ENCODE data around the gene TMEM181.

The TMEM181 gene

GRCh38 chr6:158565482-158566040 lies 5.7 kb downstream of the TMEM181 start:
- DNase-seq, result no peak

- DNase-seq, result no peak
Measured at GRCh38 chr6:158566207-158566818, 6.4 kb downstream of the TMEM181 start.

GRCh38 chr6:158567152-158567551 lies 7.3 kb downstream of the TMEM181 start:
- DNase-seq, result no peak

- DNase-seq, result no peak
Measured at GRCh38 chr6:158567871-158568401, 8.0 kb downstream of the TMEM181 start.

GRCh38 chr6:158568549-158568948 lies 8.7 kb downstream of the TMEM181 start:
- DNase-seq, result no peak

- no peak for DNase-seq
Measured at GRCh38 chr6:158569036-158569435, 9.1 kb downstream of the TMEM181 start.

GRCh38 chr6:158570681-158570962 lies 10.7 kb downstream of the TMEM181 start:
- DNase-seq, result no peak

- DNase-seq, result no peak
Measured at GRCh38 chr6:158571826-158572652, 12.1 kb downstream of the TMEM181 start.

- DNase-seq, result no peak
Measured at GRCh38 chr6:158572653-158573541, 13.0 kb downstream of the TMEM181 start.

GRCh38 chr6:158573542-158573931 lies 13.6 kb downstream of the TMEM181 start:
- DNase-seq, result no peak

- no peak for DNase-seq
Measured at GRCh38 chr6:158574800-158575199, 14.9 kb downstream of the TMEM181 start.

- no peak for DNase-seq
Measured at GRCh38 chr6:158575550-158575949, 15.7 kb downstream of the TMEM181 start.

- no peak for DNase-seq
Measured at GRCh38 chr6:158584236-158584651, 24.4 kb downstream of the TMEM181 start.

GRCh38 chr6:158586652-158587051 lies 26.8 kb downstream of the TMEM181 start:
- no peak for DNase-seq

- DNase-seq, result no peak
Measured at GRCh38 chr6:158589366-158589765, 29.5 kb downstream of the TMEM181 start.

GRCh38 chr6:158591134-158591809 lies 31.4 kb downstream of the TMEM181 start:
- DNase-seq, result no peak

GRCh38 chr6:158591810-158592209 lies 31.9 kb downstream of the TMEM181 start:
- no peak for DNase-seq

GRCh38 chr6:158593670-158594069 lies 33.8 kb downstream of the TMEM181 start:
- DNase-seq, result no peak

GRCh38 chr6:158595223-158595622 lies 35.3 kb downstream of the TMEM181 start:
- no peak for DNase-seq

- peak; percentile 56 for DNase-seq
Measured at GRCh38 chr6:158596861-158597260, 37.0 kb downstream of the TMEM181 start.

GRCh38 chr6:158597565-158597964 lies 37.7 kb downstream of the TMEM181 start:
- no peak for DNase-seq

GRCh38 chr6:158599635-158600034 lies 39.7 kb downstream of the TMEM181 start:
- DNase-seq, result peak; percentile 11

Measured in retina (tissue), 1 donor.